CD4-positive, alpha-beta T cell (primary cell): ENCODE measurements around the gene DNAAF5. TPM values are rescaled to one million over a fixed set of nuclear protein-coding genes. Genes with fewer than 3 reads are reported as not detected.

ENCODE experiments used
- ATAC-seq: fragments of 200-7000 bp; cut with Tn5 transposase; one replicate; pipeline ENCODE4 v1.10.0; 2022; ENCODE audit warnings: mild to moderate bottlenecking; ENCODE audit not compliant: poor library complexity
- CTCF ChIA-PET: fragments of 350-600 bp; sonication (Branson Sonifier 250); formaldehyde crosslinking; loops from one replicate; lab custom pipeline; 2021; ENCODE audit warnings: antibody characterized with exemption, inconsistent platforms; lab: Charles Lee
- POLR2A ChIA-PET: fragments of 350-600 bp; sonication (Branson Sonifier 250); formaldehyde crosslinking; loops from one replicate; lab custom pipeline; 2021; ENCODE audit warnings: antibody characterized with exemption, inconsistent platforms; lab: Charles Lee
- DNase-seq, 14 experiments: peaks; one replicate each; pipeline ENCODE4 v3.0.0-alpha.2; 2013 to 2020; ENCODE audit warnings: mixed read lengths in 2 of 14
- H3K27ac ChIP-seq, 2 donors: one replicate each; pipeline versions ENCODE4 v1.5.1 to v1.7.0; 2013; ENCODE audit warnings: low read length in 2 of 2, low read depth in 1 of 2, mild to moderate bottlenecking in 1 of 2
- H3K27me3 ChIP-seq, 2 experiments: 1 replicate in 1 of 2; 2 replicates in 1 of 2; pipeline versions ENCODE4 v1.6.1 to v1.7.0; 2013; ENCODE audit warnings: low read length in 2 of 2, control low read depth in 1 of 2, mild to moderate bottlenecking in 1 of 2, moderate library complexity in 1 of 2; ENCODE audit not compliant: insufficient read depth in 2 of 2, control insufficient read depth in 1 of 2
- H3K36me3 ChIP-seq: one replicate; pipeline ENCODE4 v1.6.1; 2013; ENCODE audit warnings: low read length, control low read depth; ENCODE audit not compliant: insufficient read depth
- H3K4me1 ChIP-seq: one replicate; pipeline ENCODE4 v1.6.1; 2013; ENCODE audit warnings: low read length, control low read depth; ENCODE audit not compliant: insufficient read depth
- H3K4me3 ChIP-seq: one replicate; pipeline ENCODE4 v1.5.1; 2013; ENCODE audit warnings: mild to moderate bottlenecking, low read length, moderate library complexity
- H3K9me3 ChIP-seq, 2 experiments: 1 replicate in 1 of 2; 2 replicates in 1 of 2; pipeline versions ENCODE4 v1.6.1 to v1.7.0; 2013; ENCODE audit warnings: low read length in 2 of 2, mild to moderate bottlenecking in 2 of 2, control low read depth in 1 of 2, moderate library complexity in 1 of 2; ENCODE audit not compliant: control insufficient read depth in 1 of 2, insufficient read depth in 1 of 2
- H3K27ac Mint-ChIP-seq: one replicate; pipeline ENCODE4 v1.8.0; 2020; ENCODE audit warnings: mixed read lengths
- H3K27me3 Mint-ChIP-seq: one replicate; pipeline ENCODE4 v1.8.0; 2021; ENCODE audit warnings: mixed read lengths
- H3K36me3 Mint-ChIP-seq: one replicate; pipeline ENCODE4 v1.8.0; 2021; ENCODE audit warnings: low read depth, mixed read lengths
- H3K4me1 Mint-ChIP-seq: one replicate; pipeline ENCODE4 v1.8.0; 2021; ENCODE audit warnings: low read depth, mixed read lengths
- H3K4me3 Mint-ChIP-seq: one replicate; pipeline ENCODE4 v1.8.0; 2020; ENCODE audit warnings: mild to moderate bottlenecking, mixed read lengths
- H3K9me3 Mint-ChIP-seq: one replicate; pipeline ENCODE4 v1.8.0; 2020; ENCODE audit warnings: mixed read lengths
- CTCF ChIP-seq: fragments of 200-600 bp; IDR thresholded peaks from one replicate; pipeline ENCODE4 v1.8.0; 2022; ENCODE audit warnings: antibody characterized with exemption, mild to moderate bottlenecking
- intact Hi-C, 2 experiments: fragments of 100-400 bp; cut with DNase I in 1 of 2; cut with micrococcal nuclease in 1 of 2; formaldehyde crosslinking; loops; one replicate each; pipeline versions ENCODE4 v1.15.1 to v1.9.0; 2023 to 2025; cut with DNase I, micrococcal nuclease
- total RNA-seq, 174 experiments: library from RNA in 2 of 174; stranded (reverse) in 2 of 174; gene quantifications; one replicate each; pipeline ENCODE4 v1.2.3 and lab custom pipeline; 2021 to 2026

DNAAF5 gene
- total RNA-seq, 2 experiments from 2014 or later: 4.8 to 6.1 TPM

DNA sequence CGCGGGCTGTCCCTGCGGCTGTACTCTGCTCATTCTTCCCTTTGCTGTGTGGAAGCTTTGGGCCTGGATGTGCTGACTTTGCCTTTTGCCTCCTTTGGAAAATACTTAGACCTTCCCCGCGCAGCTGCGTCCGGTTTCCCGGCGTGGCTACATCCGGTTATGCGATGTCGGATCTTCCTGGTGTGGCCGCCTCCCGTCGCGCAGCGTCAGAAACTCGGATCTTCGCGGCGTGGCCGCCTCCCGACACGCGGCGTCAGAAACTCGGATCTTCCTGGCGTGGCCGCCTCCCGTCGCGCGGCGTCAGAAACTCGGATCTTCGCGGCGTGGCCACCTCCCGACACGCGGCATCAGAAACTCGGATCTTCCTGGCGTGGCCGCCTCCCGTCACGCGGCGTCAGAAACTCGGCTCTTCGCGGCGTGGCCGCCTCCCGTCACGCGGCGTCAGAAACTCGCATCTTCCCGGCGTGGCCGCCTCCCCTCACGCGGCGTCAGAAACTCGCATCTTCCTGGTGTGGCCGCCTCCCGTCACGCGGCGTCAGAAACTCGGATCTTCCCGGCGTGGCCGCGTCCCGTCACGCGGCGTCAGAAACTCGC is 55.5 kb downstream of the DNAAF5 start:
- no peak for DNase-seq
- Mint-ChIP-seq H3K27me3 (no peaks in the 10 kb centered on the region), H3K4me3 (no peak overlapping the region), H3K4me1 (no peaks in the 10 kb centered on the region), H3K27ac (no peak overlapping the region), H3K9me3 (no peaks in the 10 kb centered on the region), H3K36me3 (peaks cover 41% of the 10 kb centered on the region)
- Histone ChIP-seq H3K4me3 (no peak overlapping the region), H3K36me3 (peaks cover 27% of the 10 kb centered on the region), H3K27me3 (no peaks in the 10 kb centered on the region), H3K4me1 (peaks cover 6% of the 10 kb centered on the region), H3K27ac (no peak overlapping the region), H3K9me3 (peaks cover 0 to 5% of the 10 kb centered on the region in 2 experiments)
- CTCF ChIA-PET: no interaction called here
- ATAC-seq: no peak
- intact Hi-C loops: no loop called here
- TF ChIP-seq CTCF: no peak
- POLR2A ChIA-PET: no interaction called here

GRCh38 chr7:782718-783449 is 56.4 kb downstream of the DNAAF5 start:
- H3K36me3 Mint-ChIP-seq: peaks cover 33% of the 10 kb centered on the region
- ChIA-PET POLR2A (no interaction called here), CTCF (interaction anchor here (1.4 kb wide), 1 partner anchor 90 kb away, joined by 6 read pairs; no protein-coding TSS in a partner anchor)
- Histone ChIP-seq H3K27me3 (no peaks in the 10 kb centered on the region), H3K36me3 (peaks cover 27% of the 10 kb centered on the region), H3K9me3 (peaks cover 0 to 5% of the 10 kb centered on the region in 2 experiments), H3K27ac (no peak overlapping the region), H3K4me3 (no peak overlapping the region), H3K4me1 (peaks cover 6% of the 10 kb centered on the region)
- no peaks in the 10 kb centered on the region for H3K4me1 Mint-ChIP-seq
- intact Hi-C loops: no loop called here
- no peak for DNase-seq
- no peak for TF ChIP-seq CTCF
- no peaks in the 10 kb centered on the region for H3K9me3 Mint-ChIP-seq
- H3K27ac Mint-ChIP-seq: no peak overlapping the region
- H3K4me3 Mint-ChIP-seq: no peak overlapping the region
- H3K27me3 Mint-ChIP-seq: no peaks in the 10 kb centered on the region
- no peak for ATAC-seq

GRCh38 chr7:783556-784490 is 57.3 kb downstream of the DNAAF5 start:
- no peaks in the 10 kb centered on the region for H3K4me1 Mint-ChIP-seq
- no peaks in the 10 kb centered on the region for H3K27me3 ChIP-seq
- POLR2A ChIA-PET: no interaction called here
- H3K36me3 ChIP-seq: peaks cover 22% of the 10 kb centered on the region
- no peak overlapping the region for H3K4me3 ChIP-seq
- DNase-seq (no peak), ATAC-seq (no peak)
- H3K9me3 Mint-ChIP-seq: no peaks in the 10 kb centered on the region
- no peak overlapping the region for H3K27ac Mint-ChIP-seq
- peaks cover 33% of the 10 kb centered on the region for H3K36me3 Mint-ChIP-seq
- H3K4me1 ChIP-seq: peaks cover 6% of the 10 kb centered on the region
- H3K27me3 Mint-ChIP-seq: no peaks in the 10 kb centered on the region
- intact Hi-C loops: no loop called here
- H3K4me3 Mint-ChIP-seq: no peak overlapping the region
- TF ChIP-seq CTCF: no peak
- H3K9me3 ChIP-seq: peaks cover 0 to 5% of the 10 kb centered on the region in 2 experiments
- H3K27ac ChIP-seq: no peak overlapping the region
- CTCF ChIA-PET: interaction anchor here (1.4 kb wide), 1 partner anchor 89 kb away, joined by 6 read pairs; no protein-coding TSS in a partner anchor
